IMR-90 (cell line): ENCODE results near the gene FBRS. TPM values are rescaled to one million over a fixed set of nuclear protein-coding genes. Genes with fewer than 3 reads are reported as not detected.

Experiments
- ATAC-seq: fragments of 200-7000 bp; cut with Tn5 transposase; 2 replicates; pipeline ENCODE4 v1.9.1; 2020; ENCODE audit warnings: low read depth, mild to moderate bottlenecking, moderate library complexity
- BruUV-seq: library from RNA; stranded (reverse); fragments of 400-500 nt; replicated peaks from 2 replicates; lab custom pipeline; 2021; lab: Mats Ljungman, UMichigan
- CTCF ChIA-PET: fragments of 300-600 bp; formaldehyde crosslinking; extraction: SDS; loops from one replicate; lab custom pipeline; 2021; ENCODE audit warnings: antibody characterized with exemption; lab: Yijun Ruan, JAX
- POLR2A ChIA-PET: fragments of 300-600 bp; sonication (Branson Sonifier 250); formaldehyde crosslinking; loops from one replicate; lab custom pipeline; 2022; ENCODE audit warnings: antibody characterized with exemption; ENCODE audit not compliant: unreplicated experiment; lab: Charles Lee
- DNase-seq: peaks from one replicate; pipeline ENCODE4 v3.0.0; 2013
- H2AFZ ChIP-seq: replicated peaks from 2 replicates; pipeline ENCODE3; 2013; ENCODE audit warnings: low read length, mild to moderate bottlenecking; ENCODE audit not compliant: poor library complexity
- H2AK5ac ChIP-seq: 2 replicates; pipeline ENCODE4 v1.6.1; 2013; ENCODE audit warnings: low read depth, low read length, inconsistent platforms
- H2AK9ac ChIP-seq: replicated peaks from 2 replicates; pipeline ENCODE3; 2013; ENCODE audit warnings: mild to moderate bottlenecking, low read depth, low read length, moderate library complexity; ENCODE audit not compliant: poor library complexity
- H2BK120ac ChIP-seq: 2 replicates; pipeline ENCODE4 v1.6.1; 2013; ENCODE audit warnings: low read depth, low read length, inconsistent platforms
- H2BK15ac ChIP-seq: 3 replicates; pipeline ENCODE4 v1.6.1; 2013; ENCODE audit warnings: low read depth, low read length, inconsistent platforms
- H2BK20ac ChIP-seq: 2 replicates; pipeline ENCODE4 v1.6.1; 2013; ENCODE audit warnings: low read depth, mild to moderate bottlenecking, inconsistent platforms, low read length, moderate library complexity
- H2BK5ac ChIP-seq: 2 replicates; pipeline ENCODE4 v1.6.1; 2013; ENCODE audit warnings: mild to moderate bottlenecking, low read depth, low read length, inconsistent platforms; ENCODE audit not compliant: poor library complexity, severe bottlenecking
- H3K14ac ChIP-seq: replicated peaks from 2 replicates; pipeline ENCODE4 v1.6.1; 2013; ENCODE audit warnings: low read depth, low read length, inconsistent platforms
- H3K18ac ChIP-seq: 2 replicates; pipeline ENCODE4 v1.6.1; 2013; ENCODE audit warnings: low read depth, low read length, control low read depth
- H3K23ac ChIP-seq: 2 replicates; pipeline ENCODE4 v1.6.1; 2013; ENCODE audit warnings: low read depth, low read length, inconsistent platforms
- H3K27ac ChIP-seq: 2 replicates; pipeline ENCODE4 v1.5.1; 2013; ENCODE audit warnings: mild to moderate bottlenecking, control low read depth, low read length; ENCODE audit not compliant: insufficient read depth
- H3K27me3 ChIP-seq: 2 replicates; pipeline ENCODE4 v1.6.1; 2013; ENCODE audit warnings: low read length; ENCODE audit not compliant: control insufficient read depth, insufficient read depth
- H3K36me3 ChIP-seq: 2 replicates; pipeline ENCODE4 v1.6.1; 2013; ENCODE audit warnings: low read length, mixed read lengths; ENCODE audit not compliant: control insufficient read depth, insufficient read depth
- H3K4ac ChIP-seq: 2 replicates; pipeline ENCODE4 v1.6.1; 2013; ENCODE audit warnings: low read depth, low read length, inconsistent platforms
- H3K4me1 ChIP-seq: 2 replicates; pipeline ENCODE4 v1.6.1; 2013; ENCODE audit warnings: low read length, mixed read lengths; ENCODE audit not compliant: control insufficient read depth, insufficient read depth
- H3K4me2 ChIP-seq: 2 replicates; pipeline ENCODE4 v1.6.1; 2013; ENCODE audit warnings: low read depth, mild to moderate bottlenecking, control low read depth, low read length, moderate library complexity
- H3K4me3 ChIP-seq: 2 replicates; pipeline ENCODE4 v1.5.1; 2013; ENCODE audit warnings: low read depth, mild to moderate bottlenecking, control low read depth, low read length, moderate library complexity; ENCODE audit not compliant: insufficient read depth
- H3K56ac ChIP-seq: 2 replicates; pipeline ENCODE4 v1.6.1; 2013; ENCODE audit warnings: low read length, inconsistent platforms; ENCODE audit not compliant: insufficient read depth; ENCODE audit errors: extremely low read depth
- H3K79me1 ChIP-seq, 2 experiments: 2 replicates each; pipeline ENCODE4 v1.6.1; 2013; ENCODE audit warnings: low read length in 2 of 2, inconsistent platforms in 1 of 2, low read depth in 1 of 2
- H3K9ac ChIP-seq: 2 replicates; pipeline ENCODE4 v1.6.1; 2013; ENCODE audit warnings: low read depth, low read length, control low read depth
- H3K9me1 ChIP-seq: 2 replicates; pipeline ENCODE4 v1.6.1; 2013; ENCODE audit warnings: low read length, inconsistent platforms; ENCODE audit not compliant: insufficient read depth
- H3K9me3 ChIP-seq: 2 replicates; pipeline ENCODE4 v1.6.1; 2013; ENCODE audit warnings: low read length; ENCODE audit not compliant: control insufficient read depth, insufficient read depth
- H4K20me1 ChIP-seq: 2 replicates; pipeline ENCODE4 v1.6.1; 2013; ENCODE audit warnings: low read length, inconsistent platforms; ENCODE audit not compliant: insufficient read depth
- H4K5ac ChIP-seq: 2 replicates; pipeline ENCODE4 v1.6.1; 2013; ENCODE audit warnings: mild to moderate bottlenecking, low read depth, low read length, control low read depth
- H4K8ac ChIP-seq, 2 experiments: 2 replicates each; pipeline ENCODE4 v1.6.1; 2013; ENCODE audit warnings: low read depth in 2 of 2, low read length in 2 of 2, control low read depth in 1 of 2, inconsistent platforms in 1 of 2
- H4K91ac ChIP-seq: 2 replicates; pipeline ENCODE4 v1.6.1; 2013; ENCODE audit warnings: low read depth, low read length, inconsistent platforms; ENCODE audit not compliant: insufficient read depth
- CEBPB ChIP-seq: IDR thresholded peaks from 2 replicates; pipeline ENCODE4 v1.6.1; 2012; ENCODE audit warnings: low read depth, low read length, improper control_type of control experiment
- FOS ChIP-seq: fragments of 150-350 bp; IDR thresholded peaks from 2 replicates; pipeline ENCODE4 v1.6.1; 2016; ENCODE audit warnings: low read depth, low read length
- MAZ ChIP-seq: IDR thresholded peaks from 2 replicates; pipeline ENCODE4 v1.6.1; 2012; ENCODE audit warnings: low read depth, mild to moderate bottlenecking, low read length, improper control_type of control experiment, moderate library complexity, borderline replicate concordance
- MXI1 ChIP-seq: IDR thresholded peaks from 2 replicates; pipeline ENCODE4 v1.6.1; 2012; ENCODE audit warnings: low read depth, mild to moderate bottlenecking, low read length, moderate library complexity, borderline replicate concordance
- POLR2A ChIP-seq: IDR thresholded peaks from 2 replicates; pipeline ENCODE4 v1.6.1; 2012; ENCODE audit warnings: mild to moderate bottlenecking, low read depth, low read length
- RFX5 ChIP-seq: IDR thresholded peaks from 2 replicates; pipeline ENCODE4 v1.8.0; 2012; ENCODE audit warnings: low read depth, mild to moderate bottlenecking, low read length, moderate library complexity
- SMC3 ChIP-seq: fragments of 150-350 bp; IDR thresholded peaks from 2 replicates; pipeline ENCODE4 v1.6.1; 2016; ENCODE audit warnings: low read depth, mild to moderate bottlenecking, antibody characterized with exemption, low read length, moderate library complexity
- WGBS, 2 experiments: methylation state at CpG; one replicate each; pipeline versions ENCODE4 v1.1.5 to v1.1.7; 2013; ENCODE audit warnings: missing lambda C conversion rate in 2 of 2; ENCODE audit not compliant: insufficient read length in 1 of 2; ENCODE audit errors: extremely low coverage in 2 of 2; 5-methylcytosine and 5-hydroxymethylcytosine counted together
- dilution Hi-C: fragments of 300-500 bp; cut with HindIII; formaldehyde crosslinking; loops from one replicate; pipeline ENCODE4 v1.14.3; 2018; ENCODE audit warnings: low sequenced_read_pairs; ENCODE audit not compliant: unreplicated experiment
- in situ Hi-C: fragments of 300-500 bp; cut with MboI; formaldehyde crosslinking; loops from 3 replicates; pipeline ENCODE4 v1.14.3; 2019; ENCODE audit warnings: low sequenced_read_pairs, inconsistent platforms, mixed read lengths
- intact Hi-C: fragments of 100-400 bp; cut with micrococcal nuclease; formaldehyde crosslinking; loops from 2 replicates; pipeline ENCODE4 v1.10.0; 2022
- polyA plus RNA-seq, 3 experiments: library from polyadenylated mRNA; depleted of rRNA; stranded (reverse); fragments of >200 nt; gene quantifications; 2 replicates each; pipeline ENCODE4 v1.2.3, GENCODE V29; 2012; ENCODE audit warnings: low replicate concordance in 1 of 3
- total RNA-seq: library from RNA; depleted of rRNA; stranded (reverse); fragments of >200 nt; gene quantifications from 2 replicates; pipeline ENCODE4 v1.2.3, GENCODE V29; 2012
- TF ChIP-seq, protein P1 (sequence below): conservative IDR thresholded peaks from 2 replicates; pipeline ENCODE4 v1.5.1; 2012; ENCODE audit warnings: mild to moderate bottlenecking, low read depth, low read length, improper control_type of control experiment

Gene FBRS
- total and polyA plus RNA-seq, 2 of the 4 experiments (the other 2 are of a cell fraction) = 2.0 to 22.4 TPM

DNA sequence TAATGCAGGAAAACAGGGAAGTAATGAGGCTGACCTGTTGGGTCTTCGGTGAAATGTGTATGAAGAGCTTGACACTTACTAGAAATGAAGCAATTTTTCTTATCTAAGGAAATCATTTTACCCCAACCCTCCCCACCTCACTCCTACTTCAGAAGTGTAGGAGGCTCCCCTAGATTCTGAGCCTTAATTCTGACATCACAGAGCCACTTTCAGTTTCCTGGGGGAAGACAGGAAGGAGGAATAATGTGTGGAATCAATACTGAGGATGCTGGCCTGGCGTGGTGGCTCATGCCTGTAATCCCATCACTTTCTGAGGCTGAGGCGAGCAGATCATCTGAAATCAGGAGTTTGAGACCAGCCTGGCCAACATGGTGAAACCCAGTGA lies 20.3 kb downstream of the FBRS start:
- CTCF ChIA-PET = no interaction called here

More for the DNA sequence above, 20.3 kb downstream of the FBRS start:
- Histone ChIP-seq H3K79me1 (no peaks in the 10 kb centered on the region), H4K8ac (no peak overlapping the region), H2AK5ac (no peak overlapping the region), H3K18ac (no peak overlapping the region), H3K14ac (no peak overlapping the region), H3K23ac (no peak overlapping the region), H4K20me1 (no peaks in the 10 kb centered on the region), H2BK20ac (no peak overlapping the region), H3K27ac (no peak overlapping the region), H3K56ac (no peak overlapping the region), H3K4me3 (no peak overlapping the region), H3K4ac (no peak overlapping the region), H2AK9ac (no peak overlapping the region), H2BK120ac (no peak overlapping the region), H3K9me1 (peaks cover 2% of the 10 kb centered on the region; the same call in 1 of the 2 replicates), H2AFZ (no peak overlapping the region), H4K5ac (no peak overlapping the region), H3K36me3 (no peaks in the 10 kb centered on the region), H3K9ac (no peak overlapping the region), H2BK5ac (no peak overlapping the region), H3K27me3 (no peaks in the 10 kb centered on the region), H3K9me3 (no peaks in the 10 kb centered on the region), H2BK15ac (no peak overlapping the region), H4K91ac (no peak overlapping the region), H3K4me2 (no peak overlapping the region), H3K4me1 (no peaks in the 10 kb centered on the region)
- 86% methylated on average over 2 of the region's 3 CpGs; no CpG with 5 or more reads in 1 of the 2 experiments for WGBS, 2 experiments
- no TSS peak for BruUV-seq
- intact Hi-C loops (no loop called here), dilution Hi-C loops (no loop called here), in situ Hi-C loops (no loop called here)
- DNase-seq (no peak), ATAC-seq (no peak)
- POLR2A ChIA-PET = no interaction called here
- TF ChIP-seq POLR2A (no peak), MAZ (no peak), RFX5 (no peak), MXI1 (no peak), FOS (no peak), CEBPB (no peak), SMC3 (no peak)
- TF ChIP-seq, protein P1, sequence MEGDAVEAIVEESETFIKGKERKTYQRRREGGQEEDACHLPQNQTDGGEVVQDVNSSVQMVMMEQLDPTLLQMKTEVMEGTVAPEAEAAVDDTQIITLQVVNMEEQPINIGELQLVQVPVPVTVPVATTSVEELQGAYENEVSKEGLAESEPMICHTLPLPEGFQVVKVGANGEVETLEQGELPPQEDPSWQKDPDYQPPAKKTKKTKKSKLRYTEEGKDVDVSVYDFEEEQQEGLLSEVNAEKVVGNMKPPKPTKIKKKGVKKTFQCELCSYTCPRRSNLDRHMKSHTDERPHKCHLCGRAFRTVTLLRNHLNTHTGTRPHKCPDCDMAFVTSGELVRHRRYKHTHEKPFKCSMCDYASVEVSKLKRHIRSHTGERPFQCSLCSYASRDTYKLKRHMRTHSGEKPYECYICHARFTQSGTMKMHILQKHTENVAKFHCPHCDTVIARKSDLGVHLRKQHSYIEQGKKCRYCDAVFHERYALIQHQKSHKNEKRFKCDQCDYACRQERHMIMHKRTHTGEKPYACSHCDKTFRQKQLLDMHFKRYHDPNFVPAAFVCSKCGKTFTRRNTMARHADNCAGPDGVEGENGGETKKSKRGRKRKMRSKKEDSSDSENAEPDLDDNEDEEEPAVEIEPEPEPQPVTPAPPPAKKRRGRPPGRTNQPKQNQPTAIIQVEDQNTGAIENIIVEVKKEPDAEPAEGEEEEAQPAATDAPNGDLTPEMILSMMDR = no peak
